GM04504 (cell line): ENCODE data around the gene ARHGAP8.
"Not testable (repeated sequence)": the region's sequence is repeated elsewhere in the genome, so short reads cannot be mapped to it uniquely, and the experiment has no call there.

Experiments used
- DNase-seq: peaks from one replicate; pipeline ENCODE4 v3.0.0-alpha.2; 2012; ENCODE audit warnings: low read depth

The ARHGAP8 gene

GRCh38 chr22:44773082-44773481 lies 20.7 kb downstream of the ARHGAP8 start:
- DNase-seq = no peak

- DNase-seq = no peak
Measured at GRCh38 chr22:44775862-44776261, 23.5 kb downstream of the ARHGAP8 start.

- DNase-seq = no peak
Measured at GRCh38 chr22:44776605-44777363, 24.4 kb downstream of the ARHGAP8 start.

DNA sequence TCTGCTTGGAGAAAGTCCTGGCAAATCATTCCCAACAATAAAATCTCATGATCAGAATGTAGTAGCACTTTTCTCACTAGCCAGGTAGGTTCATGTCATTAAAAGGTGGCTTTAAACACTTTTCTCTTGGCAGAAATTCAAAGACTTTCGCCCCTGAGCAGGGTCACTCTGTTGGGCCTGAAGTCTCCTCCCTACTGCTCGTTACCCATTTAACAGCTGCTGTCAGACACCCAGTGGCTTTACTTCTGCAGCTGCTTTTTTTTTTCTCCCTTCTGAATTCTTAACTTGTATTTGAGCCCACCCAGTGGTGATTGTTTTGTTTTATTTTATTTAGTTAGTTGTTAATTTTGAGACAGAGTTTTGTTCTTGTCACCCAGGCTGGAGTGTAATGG lies 25.0 kb downstream of the ARHGAP8 start:
- no peak for DNase-seq

DNA sequence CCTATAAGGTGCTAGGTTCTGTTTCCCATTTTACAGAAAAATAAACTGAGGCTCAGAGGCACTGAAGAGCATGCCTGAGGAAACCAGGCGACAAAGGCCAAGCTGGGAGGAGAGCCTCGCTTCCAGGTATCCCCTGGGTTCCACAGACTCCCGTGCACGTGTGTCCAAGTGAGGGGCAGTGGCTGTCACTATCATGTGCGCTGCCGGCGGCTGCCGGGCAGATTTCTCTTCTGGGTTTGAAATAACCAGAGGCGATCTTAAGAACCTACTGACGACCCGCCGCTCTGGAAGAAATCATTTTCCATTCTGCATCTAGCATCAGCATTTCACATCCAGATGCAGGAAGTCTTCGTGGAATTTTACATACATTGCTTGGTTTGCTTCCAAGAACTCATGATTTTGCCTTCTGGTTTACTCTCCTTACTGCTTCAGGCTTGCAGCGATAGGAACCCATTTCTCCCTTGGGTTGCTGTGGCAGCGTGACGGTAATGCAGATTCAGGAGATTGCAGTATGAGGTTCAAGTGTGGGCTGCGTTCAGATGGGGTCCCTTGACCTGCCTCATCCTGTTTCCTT lies 28.6 kb downstream of the ARHGAP8 start:
- no peak for DNase-seq

GRCh38 chr22:44782363-44782963 lies 30.1 kb downstream of the ARHGAP8 start:
- DNase-seq = no peak

GRCh38 chr22:44783091-44783490 lies 30.7 kb downstream of the ARHGAP8 start:
- DNase-seq = no peak

- no peak for DNase-seq
Measured at GRCh38 chr22:44783581-44783980, 31.2 kb downstream of the ARHGAP8 start.

DNA sequence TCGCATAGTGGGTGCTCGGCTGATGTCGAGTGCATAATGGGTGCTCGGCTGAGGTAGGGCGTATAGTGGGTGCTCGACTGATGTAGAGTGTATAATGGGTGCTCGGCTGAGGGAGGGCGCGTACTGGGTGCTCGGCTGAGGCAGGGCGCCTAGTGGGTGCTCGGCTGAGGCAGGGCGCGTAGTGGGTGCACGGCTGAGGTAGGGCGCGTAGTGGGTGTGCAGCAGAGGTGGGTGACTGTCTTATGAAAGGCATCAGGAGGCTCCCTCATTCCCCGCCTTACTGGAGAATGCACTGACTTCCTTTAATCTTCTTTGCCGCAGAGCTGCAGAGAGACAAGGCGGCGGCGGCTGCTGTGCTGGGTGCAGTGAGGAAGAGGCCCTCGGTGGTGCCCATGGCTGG lies 33.8 kb downstream of the ARHGAP8 start:
- DNase-seq = no peak

DNA sequence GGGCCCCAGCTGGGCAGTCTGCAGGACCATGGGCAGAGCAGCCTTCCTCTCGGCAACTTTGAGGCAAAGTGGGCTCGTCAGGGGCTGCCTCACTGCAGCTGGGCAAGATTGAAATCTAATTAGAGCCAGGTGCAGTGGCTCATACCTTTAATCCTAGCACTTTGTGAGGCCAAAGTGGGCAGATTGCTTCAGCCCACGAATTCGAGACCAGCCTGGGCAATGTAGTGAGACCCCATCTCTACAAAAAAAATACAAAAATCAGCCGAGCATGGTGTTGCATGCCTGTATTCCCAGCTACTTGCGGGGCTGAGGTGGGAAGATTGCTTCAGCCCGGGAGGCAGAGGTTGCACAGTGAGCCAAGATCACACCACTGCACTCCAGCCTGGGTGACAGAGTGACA lies 34.2 kb downstream of the ARHGAP8 start:
- no peak for DNase-seq

DNA sequence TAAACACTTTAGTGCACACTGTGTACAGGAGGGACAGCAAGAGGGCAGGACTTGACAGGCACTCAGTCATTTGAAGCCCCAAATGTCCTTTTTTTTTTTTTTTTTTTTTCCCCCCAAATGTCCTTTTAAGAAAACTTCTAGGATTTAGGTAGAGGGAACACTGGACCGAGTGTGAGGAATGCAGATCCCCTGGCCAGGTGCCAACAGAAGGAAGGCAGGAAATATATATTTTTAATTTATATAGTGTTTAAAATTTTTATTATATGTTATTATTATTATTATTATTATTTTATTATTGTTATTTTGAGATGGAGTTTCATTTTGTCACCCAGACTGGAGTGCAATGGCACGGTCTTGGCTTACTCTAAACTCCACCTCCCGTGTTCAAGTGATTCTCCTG lies 35.5 kb downstream of the ARHGAP8 start:
- DNase-seq = no peak

DNA sequence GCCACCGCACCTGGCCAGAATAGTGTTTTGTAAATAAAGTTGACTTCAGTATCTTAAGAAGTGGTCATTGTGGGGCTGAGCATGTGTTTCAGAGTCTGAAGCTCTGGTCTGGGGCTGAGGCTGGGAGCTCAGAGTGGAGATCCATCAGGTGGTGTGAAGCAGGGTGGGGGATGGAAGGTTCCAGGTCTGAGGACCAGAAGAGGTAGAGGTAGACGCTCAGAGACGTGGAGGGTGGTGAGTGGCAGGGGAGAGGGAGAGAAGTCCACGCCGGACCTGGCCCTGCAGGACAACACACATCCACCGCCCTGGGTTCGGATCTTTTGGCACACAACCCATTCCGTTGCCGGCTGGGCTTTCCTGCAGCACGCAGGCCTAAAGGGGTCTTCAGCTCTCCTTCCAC lies 40.7 kb downstream of the ARHGAP8 start:
- DNase-seq = no peak

GRCh38 chr22:44793506-44794172 lies 41.3 kb downstream of the ARHGAP8 start:
- no peak for DNase-seq

- no peak for DNase-seq
Measured at GRCh38 chr22:44795701-44796630, 43.6 kb downstream of the ARHGAP8 start.

GRCh38 chr22:44797181-44797725 lies 44.9 kb downstream of the ARHGAP8 start:
- no peak for DNase-seq

- no peak for DNase-seq
Measured at GRCh38 chr22:44799077-44799945, 46.9 kb downstream of the ARHGAP8 start.

- DNase-seq = not testable (repeated sequence)
Measured at GRCh38 chr22:44799946-44800634, 47.7 kb downstream of the ARHGAP8 start.

- DNase-seq = no peak
Measured at GRCh38 chr22:44801476-44801875, 49.1 kb downstream of the ARHGAP8 start.

DNA sequence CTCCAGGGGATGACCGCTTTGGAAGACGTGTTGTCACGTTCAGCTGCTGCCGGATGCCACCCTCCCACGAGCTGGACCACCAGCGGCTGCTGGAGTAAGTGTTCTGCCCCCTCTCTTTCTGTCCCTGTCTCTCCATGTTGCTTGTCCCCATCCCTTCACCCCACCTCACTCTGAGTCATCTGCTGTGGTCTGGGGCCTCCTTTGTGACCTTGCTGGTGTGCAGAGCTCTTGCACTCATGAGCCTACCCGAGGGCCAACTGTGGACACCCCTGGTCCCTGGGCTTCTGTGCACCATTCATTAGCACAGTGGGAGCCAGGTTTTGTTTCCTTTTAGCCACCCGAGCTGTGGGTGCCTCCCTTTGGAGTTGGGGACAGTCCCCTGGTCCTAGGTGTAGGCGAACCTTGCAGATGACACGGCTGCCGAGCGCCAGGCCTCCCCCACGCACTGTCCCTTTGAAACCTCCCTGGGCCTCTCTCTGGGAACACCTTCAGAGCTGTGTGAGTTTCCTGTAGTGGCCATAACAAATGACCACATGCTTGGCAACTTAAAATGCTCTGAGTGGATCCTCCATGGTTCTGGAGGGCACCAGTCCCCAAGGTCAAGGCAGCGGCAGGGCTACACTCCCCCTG lies 49.8 kb downstream of the ARHGAP8 start:
- no peak for DNase-seq
